Omental fat pad (tissue), 4 donors: ENCODE measurements around the gene HEBP2. TPM values are rescaled to one million over a fixed set of nuclear protein-coding genes. Genes with fewer than 3 reads are reported as not detected.
"Not testable (repeated sequence)": the region's sequence is repeated elsewhere in the genome, so short reads cannot be mapped to it uniquely, and the experiment has no call there.

Source experiments
- ATAC-seq: fragments of 150-250 bp; one replicate; pipeline ENCODE4 v1.9.1; 2016; ENCODE audit warnings: mild to moderate bottlenecking, moderate library complexity; ENCODE audit not compliant: low FRiP score
- DNase-seq: peaks from one replicate; pipeline ENCODE4 v3.0.0-alpha.2; 2019; ENCODE audit warnings: low spot score
- CTCF ChIP-seq, 3 donors: fragments of 450-650 bp; IDR thresholded peaks; one replicate each; pipeline ENCODE4 v1.5.1; 2016 to 2017; ENCODE audit warnings: antibody characterized with exemption in 3 of 3, mild to moderate bottlenecking in 3 of 3, moderate library complexity in 2 of 3
- total RNA-seq, 4 donors: library from RNA; depleted of rRNA; stranded (reverse); fragments of >200 nt; gene quantifications; one replicate each; pipeline ENCODE4 v1.1.0, GENCODE V29; 2016

HEBP2 gene
- total RNA-seq, 4 donors from 2014 or later = 118 to 282 (median 205) TPM

- TF ChIP-seq CTCF (IDR thresholded peaks at IDR 0.05) = no peak
- DNase-seq (no peak), ATAC-seq (no peak)
Observed at GRCh38 chr6:138424004-138424904, 20.2 kb downstream of the HEBP2 start.

GRCh38 chr6:138425256-138425655 is 21.2 kb downstream of the HEBP2 start:
- not testable (repeated sequence) for DNase-seq, ATAC-seq

- no peak for ATAC-seq
- no peak for TF ChIP-seq CTCF (IDR thresholded peaks at IDR 0.05)
- DNase-seq = no peak
Observed at GRCh38 chr6:138426500-138427123, 22.6 kb downstream of the HEBP2 start.

GRCh38 chr6:138427701-138428100 is 23.7 kb downstream of the HEBP2 start:
- no peak for DNase-seq
- no peak for TF ChIP-seq CTCF (IDR thresholded peaks at IDR 0.05)
- ATAC-seq = no peak

GRCh38 chr6:138428944-138429598 is 25.0 kb downstream of the HEBP2 start:
- DNase-seq (no peak), ATAC-seq (no peak)
- no peak for TF ChIP-seq CTCF (IDR thresholded peaks at IDR 0.05)

GRCh38 chr6:138429761-138430160 is 25.7 kb downstream of the HEBP2 start:
- DNase-seq = no peak
- no peak for TF ChIP-seq CTCF (IDR thresholded peaks at IDR 0.05)
- no peak for ATAC-seq

- no peak for DNase-seq
- no peak for ATAC-seq
- no peak for TF ChIP-seq CTCF (IDR thresholded peaks at IDR 0.05)
Observed at GRCh38 chr6:138430361-138431145, 26.5 kb downstream of the HEBP2 start.
